Measurements from ENCODE around the gene TNFSF8. TPM values are rescaled to one million over a fixed set of nuclear protein-coding genes. Genes with fewer than 3 reads are reported as not detected.

The TNFSF8 gene
- total RNA-seq, 1 donor from 2014 or later, result 0.19 TPM

- no peak for DNase-seq (ENCODE audit: extremely low spot score, unreplicated experiment)
- H3K27ac Mint-ChIP-seq, result peak overlapping the region; percentile 21
- H3K9me3 Mint-ChIP-seq, result no peaks in the 10 kb centered on the region
- no peak overlapping the region for H3K4me3 Mint-ChIP-seq
- peak; percentile 82 for TF ChIP-seq CTCF (conservative IDR thresholded peaks at IDR 0.05)
- no peaks in the 10 kb centered on the region for H3K36me3 Mint-ChIP-seq
- H3K27me3 Mint-ChIP-seq, result peaks cover 4% of the 10 kb centered on the region
- H3K4me1 Mint-ChIP-seq (ENCODE audit: unreplicated experiment), result peaks cover 28% of the 10 kb centered on the region
These were observed 19.1 kb downstream of the TNFSF8 start for GRCh38 chr9:114911167-114911821.

- H3K9me3 Mint-ChIP-seq, result no peaks in the 10 kb centered on the region
- no peak for DNase-seq (ENCODE audit: extremely low spot score, unreplicated experiment)
- TF ChIP-seq CTCF (conservative IDR thresholded peaks at IDR 0.05), result no peak
- H3K4me3 Mint-ChIP-seq, result no peak overlapping the region
- no peak overlapping the region for H3K27ac Mint-ChIP-seq
- H3K27me3 Mint-ChIP-seq, result peaks cover 4% of the 10 kb centered on the region
- no peaks in the 10 kb centered on the region for H3K36me3 Mint-ChIP-seq
- peaks cover 29% of the 10 kb centered on the region for H3K4me1 Mint-ChIP-seq (ENCODE audit: unreplicated experiment)
These were observed 19.9 kb downstream of the TNFSF8 start for GRCh38 chr9:114910541-114910940.

GRCh38 chr9:114909661-114910060 is 20.7 kb downstream of the TNFSF8 start:
- peaks cover 4% of the 10 kb centered on the region for H3K27me3 Mint-ChIP-seq
- no peak for DNase-seq (ENCODE audit: extremely low spot score, unreplicated experiment)
- H3K36me3 Mint-ChIP-seq, result no peaks in the 10 kb centered on the region
- no peak for TF ChIP-seq CTCF (conservative IDR thresholded peaks at IDR 0.05)
- peaks cover 33% of the 10 kb centered on the region for H3K4me1 Mint-ChIP-seq (ENCODE audit: unreplicated experiment)
- H3K27ac Mint-ChIP-seq, result no peak overlapping the region
- H3K4me3 Mint-ChIP-seq, result no peak overlapping the region
- no peaks in the 10 kb centered on the region for H3K9me3 Mint-ChIP-seq

GRCh38 chr9:114908805-114909448 is 21.5 kb downstream of the TNFSF8 start:
- peak overlapping the region; percentile 59 for H3K27ac Mint-ChIP-seq
- no peak for TF ChIP-seq CTCF (conservative IDR thresholded peaks at IDR 0.05)
- H3K9me3 Mint-ChIP-seq, result no peaks in the 10 kb centered on the region
- DNase-seq (ENCODE audit: extremely low spot score, unreplicated experiment), result no peak
- H3K4me3 Mint-ChIP-seq, result no peak overlapping the region
- H3K4me1 Mint-ChIP-seq (ENCODE audit: unreplicated experiment), result peaks cover 33% of the 10 kb centered on the region
- H3K36me3 Mint-ChIP-seq, result no peaks in the 10 kb centered on the region
- H3K27me3 Mint-ChIP-seq, result peaks cover 4% of the 10 kb centered on the region

GRCh38 chr9:114908104-114908622 is 22.2 kb downstream of the TNFSF8 start:
- Mint-ChIP-seq H3K27me3 (peaks cover 4% of the 10 kb centered on the region), H3K4me1 (ENCODE audit: unreplicated experiment) (peaks cover 33% of the 10 kb centered on the region), H3K36me3 (no peaks in the 10 kb centered on the region), H3K27ac (peak overlapping the region; percentile 59), H3K9me3 (no peaks in the 10 kb centered on the region), H3K4me3 (peak overlapping the region; percentile 56)
- no peak for DNase-seq (ENCODE audit: extremely low spot score, unreplicated experiment)
- TF ChIP-seq CTCF (conservative IDR thresholded peaks at IDR 0.05), result no peak
